OCI-LY3 (cell line): ENCODE data around the gene CAPN15.

Experiments
- CTCF ChIP-seq: fragments of 200-600, 300-600 bp; sonication (generic); IDR thresholded peaks from 2 replicates; pipeline ENCODE4 v1.5.1; 2014; ENCODE audit warnings: antibody characterized with exemption, low read length, low read depth
- EZH2phosphoT487 ChIP-seq: fragments of 200-600 bp; shearing (Covaris generic); IDR thresholded peaks from 2 replicates; pipeline ENCODE4 v1.6.1; 2018; ENCODE audit warnings: antibody characterized with exemption, mixed run types, low read depth

- TF ChIP-seq CTCF = no peak
- TF ChIP-seq EZH2phosphoT487 = no peak
These were observed 11.2 kb upstream of the CAPN15 start for GRCh38 chr16:516301-516700.
